Stimulated activated CD8-positive, alpha-beta memory T cell treated with anti-CD3 and anti-CD28 coated beads, Interleukin-15, amount 100 ng/mL, for 48 hours (primary cell): ENCODE results near the gene CD69.
"Not testable (repeated sequence)": the region's sequence is repeated elsewhere in the genome, so short reads cannot be mapped to it uniquely, and the experiment has no call there.

Experiments
- DNase-seq, 2 donors: peaks; one replicate each; pipeline ENCODE4 v3.0.0-alpha.2; 2020; ENCODE audit warnings: low read depth in 2 of 2

The CD69 gene

GRCh38 chr12:9750276-9751203, 10.2 kb downstream of the CD69 start:
- no peak for DNase-seq

GRCh38 chr12:9749640-9750039, 11.1 kb downstream of the CD69 start:
- DNase-seq: no peak

GRCh38 chr12:9745199-9745598, 15.5 kb downstream of the CD69 start:
- no peak for DNase-seq

GRCh38 chr12:9742661-9743060, 18.0 kb downstream of the CD69 start:
- DNase-seq: no peak

- DNase-seq: peak; percentile 58 to 64
Measured at GRCh38 chr12:9741726-9742125, 19.0 kb downstream of the CD69 start.

- DNase-seq: no peak
Measured at GRCh38 chr12:9740106-9740750, 20.5 kb downstream of the CD69 start.

- DNase-seq: not testable (repeated sequence)
Measured at GRCh38 chr12:9739404-9740105, 21.1 kb downstream of the CD69 start.

- not testable (repeated sequence) for DNase-seq
Measured at GRCh38 chr12:9738905-9739304, 21.8 kb downstream of the CD69 start.

- no peak for DNase-seq
Measured at GRCh38 chr12:9736936-9737705, 23.6 kb downstream of the CD69 start.

GRCh38 chr12:9735601-9736000, 25.1 kb downstream of the CD69 start:
- no peak for DNase-seq

- no peak for DNase-seq
Measured at GRCh38 chr12:9732921-9733461, 27.7 kb downstream of the CD69 start, which contains the start of gene CLECL1. Gene CLECL1 (minus strand): TSS chr12:9733097.

GRCh38 chr12:9731797-9732196, 28.9 kb downstream of the CD69 start:
- DNase-seq: no peak

GRCh38 chr12:9731393-9731792, 29.3 kb downstream of the CD69 start:
- no peak for DNase-seq

GRCh38 chr12:9730591-9730990, 30.1 kb downstream of the CD69 start:
- DNase-seq: no peak

GRCh38 chr12:9730011-9730410, 30.7 kb downstream of the CD69 start:
- no peak for DNase-seq

- no peak for DNase-seq
Measured at GRCh38 chr12:9729082-9729481, 31.6 kb downstream of the CD69 start.

GRCh38 chr12:9727813-9728212, 32.9 kb downstream of the CD69 start:
- DNase-seq: no peak

GRCh38 chr12:9725213-9725870, 35.4 kb downstream of the CD69 start:
- DNase-seq: no peak

GRCh38 chr12:9724023-9724422, 36.7 kb downstream of the CD69 start:
- DNase-seq: no peak

- DNase-seq: no peak
Measured at GRCh38 chr12:9721394-9722092, 39.2 kb downstream of the CD69 start.
